NT2/D1 (cell line): ENCODE data around the gene ASAP2.

Experiments used
- SUZ12 ChIP-seq: IDR thresholded peaks from 2 replicates; pipeline ENCODE4 v1.6.1; 2011; ENCODE audit not compliant: insufficient read length, insufficient read depth; ENCODE audit errors: extremely low read depth
- YY1 ChIP-seq: IDR thresholded peaks from 2 replicates; pipeline ENCODE4 v1.6.1; 2011; ENCODE audit not compliant: insufficient read length, insufficient read depth
- ZNF274 ChIP-seq: IDR thresholded peaks from 2 replicates; pipeline ENCODE4 v1.6.1; 2011; ENCODE audit warnings: mild to moderate bottlenecking, low read depth, low read length

GRCh38 chr2:9203006-9203405, 3.6 kb upstream of the ASAP2 start:
- no peak for TF ChIP-seq YY1
- TF ChIP-seq SUZ12, result no peak
- no peak for TF ChIP-seq ZNF274
